ENCODE data around the gene PCDHA1.
"Not testable (repeated sequence)": the region's sequence is repeated elsewhere in the genome, so short reads cannot be mapped to it uniquely, and the experiment has no call there.

PCDHA1 gene

GRCh38 chr5:140764177-140764973 is 21.6 kb upstream of the PCDHA1 start:
- no peak overlapping the region for H3K18ac ChIP-seq (ENCODE audit: low read length)
- H2BK120ac ChIP-seq (ENCODE audit: insufficient read depth, low read length, poor library complexity) = no peak overlapping the region
- no peaks in the 10 kb centered on the region for H3K79me2 ChIP-seq (ENCODE audit: control insufficient read depth, insufficient read depth, low read length, poor library complexity)
- H3K27ac ChIP-seq (ENCODE audit: low read depth, low read length) = no peak overlapping the region
- no peaks in the 10 kb centered on the region for H3K36me3 ChIP-seq (ENCODE audit: control insufficient read depth in 1 of 2, insufficient read depth in 2 of 2, low read length in 2 of 2)
- H3K4me2 ChIP-seq (ENCODE audit: low read length) = no peak overlapping the region
- H3K9ac ChIP-seq (ENCODE audit: low read length) = no peak overlapping the region
- H4K8ac ChIP-seq (ENCODE audit: low read depth, low read length) = no peak overlapping the region
- no peak overlapping the region for H2AFZ ChIP-seq (ENCODE audit: insufficient read depth, low read length, poor library complexity)
- H3K14ac ChIP-seq (ENCODE audit: low read length) = no peak overlapping the region
- no peaks in the 10 kb centered on the region for H3K79me1 ChIP-seq (ENCODE audit: low read length)
- no peak overlapping the region for H2BK5ac ChIP-seq (ENCODE audit: low read depth, low read length, poor library complexity)
- H3K9me3 ChIP-seq (ENCODE audit: insufficient read depth, low read depth, low read length) = peaks cover 15% of the 10 kb centered on the region
- H2BK12ac ChIP-seq (ENCODE audit: low read length) = no peak overlapping the region
- no peaks in the 10 kb centered on the region for H3K4me1 ChIP-seq (ENCODE audit: control insufficient read depth in 1 of 2, insufficient read depth in 2 of 2, low read length in 2 of 2)
- H4K91ac ChIP-seq (ENCODE audit: low read depth, low read length) = no peak overlapping the region
- H3K4ac ChIP-seq (ENCODE audit: low read depth, low read length) = no peak overlapping the region
- H4K12ac ChIP-seq (ENCODE audit: low read depth, low read length) = no peak overlapping the region
- DNase-seq = peak in 1 of 2 donors; percentile 1
- H3K4me3 ChIP-seq (ENCODE audit: low read depth, low read length) = no peak overlapping the region
- no peak overlapping the region for H3K23ac ChIP-seq (ENCODE audit: low read length)
- WGBS (ENCODE audit: extremely low coverage, insufficient coverage, insufficient read length) = no CpG with 5 or more reads among the region's 2 CpGs
- H2AK5ac ChIP-seq (ENCODE audit: low read length) = no peak overlapping the region
- no peaks in the 10 kb centered on the region for H3K27me3 ChIP-seq (ENCODE audit: insufficient read depth, low read length)

GRCh38 chr5:140767444-140767843 is 18.5 kb upstream of the PCDHA1 start:
- Histone ChIP-seq H4K8ac (ENCODE audit: low read depth, low read length) (no peak overlapping the region), H3K79me1 (ENCODE audit: low read length) (no peaks in the 10 kb centered on the region), H3K4me3 (ENCODE audit: low read depth, low read length) (no peak overlapping the region), H3K27me3 (ENCODE audit: insufficient read depth, low read length) (no peaks in the 10 kb centered on the region), H3K4ac (ENCODE audit: low read depth, low read length) (no peak overlapping the region), H2AFZ (ENCODE audit: insufficient read depth, low read length, poor library complexity) (no peak overlapping the region), H3K36me3 (ENCODE audit: control insufficient read depth in 1 of 2, insufficient read depth in 2 of 2, low read length in 2 of 2) (no peaks in the 10 kb centered on the region), H2BK12ac (ENCODE audit: low read length) (no peak overlapping the region), H3K79me2 (ENCODE audit: control insufficient read depth, insufficient read depth, low read length, poor library complexity) (no peaks in the 10 kb centered on the region), H3K9ac (ENCODE audit: low read length) (no peak overlapping the region), H3K9me3 (ENCODE audit: insufficient read depth, low read depth, low read length) (peaks cover 6% of the 10 kb centered on the region), H2AK5ac (ENCODE audit: low read length) (no peak overlapping the region), H4K12ac (ENCODE audit: low read depth, low read length) (no peak overlapping the region), H3K27ac (ENCODE audit: low read depth, low read length) (no peak overlapping the region), H3K4me1 (ENCODE audit: control insufficient read depth in 1 of 2, insufficient read depth in 2 of 2, low read length in 2 of 2) (no peaks in the 10 kb centered on the region), H2BK120ac (ENCODE audit: insufficient read depth, low read length, poor library complexity) (no peak overlapping the region), H4K91ac (ENCODE audit: low read depth, low read length) (no peak overlapping the region), H3K23ac (ENCODE audit: low read length) (no peak overlapping the region), H3K4me2 (ENCODE audit: low read length) (no peak overlapping the region), H3K14ac (ENCODE audit: low read length) (no peak overlapping the region), H3K18ac (ENCODE audit: low read length) (no peak overlapping the region), H2BK5ac (ENCODE audit: low read depth, low read length, poor library complexity) (no peak overlapping the region)
- WGBS (ENCODE audit: extremely low coverage, insufficient coverage, insufficient read length) = no CpG with 5 or more reads among the region's 4 CpGs
- no peak for DNase-seq

- Histone ChIP-seq H3K27ac (ENCODE audit: low read depth, low read length) (no peak overlapping the region), H2BK120ac (ENCODE audit: insufficient read depth, low read length, poor library complexity) (no peak overlapping the region), H2AK5ac (ENCODE audit: low read length) (no peak overlapping the region), H4K91ac (ENCODE audit: low read depth, low read length) (no peak overlapping the region), H3K27me3 (ENCODE audit: insufficient read depth, low read length) (no peaks in the 10 kb centered on the region), H3K23ac (ENCODE audit: low read length) (no peak overlapping the region), H3K4me2 (ENCODE audit: low read length) (no peak overlapping the region), H4K8ac (ENCODE audit: low read depth, low read length) (no peak overlapping the region), H2BK12ac (ENCODE audit: low read length) (no peak overlapping the region), H2AFZ (ENCODE audit: insufficient read depth, low read length, poor library complexity) (no peak overlapping the region), H3K4me3 (ENCODE audit: low read depth, low read length) (no peak overlapping the region), H3K9me3 (ENCODE audit: insufficient read depth, low read depth, low read length) (peaks cover 16% of the 10 kb centered on the region), H4K12ac (ENCODE audit: low read depth, low read length) (no peak overlapping the region), H3K14ac (ENCODE audit: low read length) (no peak overlapping the region), H3K36me3 (ENCODE audit: control insufficient read depth in 1 of 2, insufficient read depth in 2 of 2, low read length in 2 of 2) (no peaks in the 10 kb centered on the region), H3K18ac (ENCODE audit: low read length) (no peak overlapping the region), H3K4ac (ENCODE audit: low read depth, low read length) (no peak overlapping the region), H3K4me1 (ENCODE audit: control insufficient read depth in 1 of 2, insufficient read depth in 2 of 2, low read length in 2 of 2) (no peaks in the 10 kb centered on the region), H3K79me2 (ENCODE audit: control insufficient read depth, insufficient read depth, low read length, poor library complexity) (no peaks in the 10 kb centered on the region), H2BK5ac (ENCODE audit: low read depth, low read length, poor library complexity) (no peak overlapping the region), H3K79me1 (ENCODE audit: low read length) (no peaks in the 10 kb centered on the region), H3K9ac (ENCODE audit: low read length) (no peak overlapping the region)
- DNase-seq = no peak
- no CpG with 5 or more reads among the region's 1 CpG for WGBS (ENCODE audit: extremely low coverage, insufficient coverage, insufficient read length)
Observed at GRCh38 chr5:140780512-140780911, 5.4 kb upstream of the PCDHA1 start.

- no CpG with 5 or more reads among the region's 44 CpGs for WGBS (ENCODE audit: extremely low coverage, insufficient coverage, insufficient read length)
- not testable (repeated sequence) for H2BK5ac ChIP-seq (ENCODE audit: low read depth, low read length, poor library complexity); H3K27me3 ChIP-seq (ENCODE audit: insufficient read depth, low read length); H3K4me1 ChIP-seq (ENCODE audit: control insufficient read depth in 1 of 2, insufficient read depth in 2 of 2, low read length in 2 of 2); H2AK5ac ChIP-seq (ENCODE audit: low read length); H3K4me2 ChIP-seq (ENCODE audit: low read length); H2AFZ ChIP-seq (ENCODE audit: insufficient read depth, low read length, poor library complexity); H3K27ac ChIP-seq (ENCODE audit: low read depth, low read length); H3K79me2 ChIP-seq (ENCODE audit: control insufficient read depth, insufficient read depth, low read length, poor library complexity); H3K23ac ChIP-seq (ENCODE audit: low read length); H4K12ac ChIP-seq (ENCODE audit: low read depth, low read length); H3K79me1 ChIP-seq (ENCODE audit: low read length); H3K18ac ChIP-seq (ENCODE audit: low read length); DNase-seq; H3K14ac ChIP-seq (ENCODE audit: low read length); H3K4me3 ChIP-seq (ENCODE audit: low read depth, low read length); H3K4ac ChIP-seq (ENCODE audit: low read depth, low read length); H2BK12ac ChIP-seq (ENCODE audit: low read length); H3K36me3 ChIP-seq (ENCODE audit: control insufficient read depth in 1 of 2, insufficient read depth in 2 of 2, low read length in 2 of 2); H3K9ac ChIP-seq (ENCODE audit: low read length); H2BK120ac ChIP-seq (ENCODE audit: insufficient read depth, low read length, poor library complexity); H4K91ac ChIP-seq (ENCODE audit: low read depth, low read length); H4K8ac ChIP-seq (ENCODE audit: low read depth, low read length)
- peaks cover 25% of the 10 kb centered on the region for H3K9me3 ChIP-seq (ENCODE audit: insufficient read depth, low read depth, low read length)
Observed at GRCh38 chr5:140787422-140787821, 1.5 kb downstream of the PCDHA1 start.

Measured in trophoblast cell (in vitro differentiated cells and primary cell).